Measurements from ENCODE around the gene HDGFL2.

Gene HDGFL2

DNA sequence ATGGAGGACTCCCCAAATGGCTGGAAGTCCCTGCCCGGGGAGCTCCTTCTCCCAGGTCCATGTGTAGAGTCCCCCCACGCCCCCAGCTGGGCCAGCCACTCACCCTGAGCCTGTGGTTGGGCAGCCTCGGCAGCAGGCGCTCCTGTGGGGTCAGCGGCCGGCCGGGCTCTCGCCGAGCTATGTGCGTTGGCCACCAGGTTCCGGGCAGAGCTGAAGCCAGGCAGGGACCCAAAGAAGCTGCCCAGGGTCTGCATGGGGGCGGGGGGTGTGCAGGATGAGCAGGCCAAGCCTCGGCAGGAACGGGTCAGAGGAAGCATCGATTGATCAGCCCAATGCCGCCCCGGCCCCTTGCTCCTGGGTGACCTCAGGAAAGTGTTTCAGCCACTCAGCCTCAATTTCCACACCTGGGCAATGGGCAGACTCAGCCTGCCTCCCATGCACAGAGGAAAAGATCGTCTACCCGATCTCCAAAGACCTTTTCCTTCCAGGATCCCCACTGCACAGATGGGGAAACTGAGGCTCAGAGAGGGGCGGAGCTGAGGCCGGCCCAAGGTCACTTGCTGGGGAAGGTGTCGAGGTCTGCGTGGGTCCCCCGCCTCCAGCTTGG, 45.5 kb downstream of the HDGFL2 start:
- H3K14ac ChIP-seq (ENCODE audit: low read length), result peak overlapping the region; percentile 71
- H3K27me3 ChIP-seq (ENCODE audit: control insufficient read depth in 3 of 3, insufficient read depth in 3 of 3, low read depth in 1 of 3, low read length in 3 of 3), result peaks cover 0 to 2% (median 0%) of the 10 kb centered on the region in 3 experiments
- peak overlapping the region; percentile 43 for H4K91ac ChIP-seq (ENCODE audit: low read depth, low read length, poor library complexity)
- peak overlapping the region; percentile 17 for H4K8ac ChIP-seq (ENCODE audit: low read depth, low read length)
- H3K36me3 ChIP-seq (replicated peaks in 1 of 2; ENCODE audit: control insufficient read depth in 2 of 2, insufficient read depth in 2 of 2, low read length in 2 of 2), result no peaks in the 10 kb centered on the region
- H3K4me1 ChIP-seq (ENCODE audit: control insufficient read depth in 2 of 2, insufficient read depth in 1 of 2, low read depth in 1 of 2, low read length in 2 of 2), result peaks cover 0 to 4% of the 10 kb centered on the region in 2 donors
- no peak overlapping the region for H2BK12ac ChIP-seq (ENCODE audit: low read length)
- no peak overlapping the region for H3K27ac ChIP-seq (replicated peaks; ENCODE audit: low read length)
- DNase-seq (ENCODE audit: low spot score), result no peak
- H3K23ac ChIP-seq (ENCODE audit: low read depth, low read length, poor library complexity), result no peak overlapping the region
- H2AK5ac ChIP-seq (ENCODE audit: low read depth, low read length), result peak overlapping the region; percentile 94
- no peaks in the 10 kb centered on the region for H3K79me1 ChIP-seq (ENCODE audit: low read depth, low read length)
- WGBS, 2 donors (ENCODE audit: extremely low coverage in 2 of 2, insufficient read length in 2 of 2, insufficient replicate concordance in 1 of 2), result no CpG with 5 or more reads among the region's 24 CpGs
- H3K18ac ChIP-seq (ENCODE audit: low read length), result peak overlapping the region; percentile 76
- peak overlapping the region; percentile 91 for H2BK5ac ChIP-seq (ENCODE audit: low read length)
- H2AFZ ChIP-seq (ENCODE audit: low read length), result no peak overlapping the region
- H3K4me3 ChIP-seq (ENCODE audit: low read length in 2 of 2), result no peak overlapping the region
- H3K9me3 ChIP-seq (replicated peaks in 1 of 2; ENCODE audit: control insufficient read depth in 2 of 2, insufficient read depth in 1 of 2, low read depth in 1 of 2, low read length in 2 of 2), result no peaks in the 10 kb centered on the region
- no peak overlapping the region for H3K4ac ChIP-seq (ENCODE audit: low read length)
- H2BK15ac ChIP-seq (ENCODE audit: low read length), result peak overlapping the region; percentile 67
- H2BK120ac ChIP-seq (ENCODE audit: low read depth, low read length), result peak overlapping the region; percentile 61
- H3K9ac ChIP-seq (ENCODE audit: low read depth, low read length, poor library complexity), result no peak overlapping the region
- H3K4me2 ChIP-seq (ENCODE audit: insufficient read depth, low read length, poor library complexity, severe bottlenecking), result peak overlapping the region; percentile 11

DNA sequence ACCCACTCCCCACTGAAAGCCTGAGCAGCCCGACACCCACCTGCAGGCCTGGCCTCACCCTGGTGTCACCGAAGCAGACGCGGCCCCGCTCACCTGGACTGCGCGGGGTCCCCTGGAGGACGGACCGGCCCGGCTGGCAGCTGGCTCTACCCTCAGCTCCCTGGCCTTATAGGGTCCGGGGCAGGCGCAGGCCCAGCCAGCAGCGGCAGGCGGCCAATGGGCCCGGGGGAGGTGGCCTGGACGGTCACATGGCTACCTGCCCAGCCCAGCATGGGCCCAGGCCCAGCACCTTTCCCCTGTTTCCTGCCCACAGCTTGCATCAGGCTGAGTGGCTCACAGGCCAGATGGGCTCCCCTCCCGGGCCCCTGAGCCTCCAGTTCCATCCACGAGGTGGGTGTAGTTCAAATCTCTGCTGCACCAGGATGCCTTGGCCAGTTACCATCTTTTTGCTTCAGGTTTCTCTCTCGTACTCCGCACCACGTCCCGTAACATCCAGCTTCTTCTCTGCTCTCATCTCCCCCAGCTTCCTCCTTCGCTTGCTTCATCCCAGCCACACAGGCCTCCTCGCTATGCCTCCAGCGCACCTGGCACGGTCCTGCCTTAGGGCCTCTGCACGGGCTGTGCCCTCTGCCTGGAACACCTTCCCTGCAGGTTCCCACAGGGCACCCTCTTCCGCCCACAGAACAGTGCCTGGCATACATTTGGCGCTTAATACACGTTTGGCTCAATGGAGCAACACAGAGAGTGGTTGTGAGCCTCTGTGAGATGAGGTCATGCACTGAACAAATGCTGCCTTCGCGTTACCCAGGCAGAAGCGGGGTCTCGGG, 46.5 kb downstream of the HDGFL2 start, which contains the start of gene PLIN4:
PLIN4 (minus strand) TSS at position 142 of the 827 bp plus-strand sequence. CDS start 214 bp downstream, outside the sequence.
- WGBS, 2 donors (ENCODE audit: extremely low coverage in 2 of 2, insufficient read length in 2 of 2, insufficient replicate concordance in 1 of 2), result no CpG with 5 or more reads among the region's 34 CpGs
- Histone ChIP-seq H3K27ac (replicated peaks; ENCODE audit: low read length) (no peak within 1 kb of the TSS), H3K18ac (ENCODE audit: low read length) (peak within 1 kb of the TSS; percentile 76), H4K8ac (ENCODE audit: low read depth, low read length) (peak within 1 kb of the TSS; percentile 17), H2AK5ac (ENCODE audit: low read depth, low read length) (peak within 1 kb of the TSS; percentile 94), H2AFZ (ENCODE audit: low read length) (peak within 1 kb of the TSS; percentile 28), H3K36me3 (replicated peaks in 1 of 2; ENCODE audit: control insufficient read depth in 2 of 2, insufficient read depth in 2 of 2, low read length in 2 of 2) (no peaks in the 10 kb centered on the region), H3K4me1 (ENCODE audit: control insufficient read depth in 2 of 2, insufficient read depth in 1 of 2, low read depth in 1 of 2, low read length in 2 of 2) (peaks cover 0 to 4% of the 10 kb centered on the region in 2 donors), H3K27me3 (ENCODE audit: control insufficient read depth in 3 of 3, insufficient read depth in 3 of 3, low read depth in 1 of 3, low read length in 3 of 3) (peaks cover 0 to 2% (median 0%) of the 10 kb centered on the region in 3 experiments), H2BK12ac (ENCODE audit: low read length) (peak within 1 kb of the TSS; percentile 26), H4K91ac (ENCODE audit: low read depth, low read length, poor library complexity) (peak within 1 kb of the TSS; percentile 43), H3K9ac (ENCODE audit: low read depth, low read length, poor library complexity) (no peak within 1 kb of the TSS), H2BK120ac (ENCODE audit: low read depth, low read length) (peak within 1 kb of the TSS; percentile 61), H2BK5ac (ENCODE audit: low read length) (peak within 1 kb of the TSS; percentile 91), H2BK15ac (ENCODE audit: low read length) (peak within 1 kb of the TSS; percentile 67), H3K23ac (ENCODE audit: low read depth, low read length, poor library complexity) (no peak within 1 kb of the TSS), H3K79me1 (ENCODE audit: low read depth, low read length) (no peaks in the 10 kb centered on the region), H3K9me3 (replicated peaks in 1 of 2; ENCODE audit: control insufficient read depth in 2 of 2, insufficient read depth in 1 of 2, low read depth in 1 of 2, low read length in 2 of 2) (no peaks in the 10 kb centered on the region), H3K4me2 (ENCODE audit: insufficient read depth, low read length, poor library complexity, severe bottlenecking) (peak within 1 kb of the TSS; percentile 11), H3K4ac (ENCODE audit: low read length) (no peak within 1 kb of the TSS), H3K14ac (ENCODE audit: low read length) (peak within 1 kb of the TSS; percentile 71), H3K4me3 (ENCODE audit: low read length in 2 of 2) (peak within 1 kb of the TSS in 1 of 2 donors; percentile 31)
- DNase-seq (ENCODE audit: low spot score), result no peak

DNA sequence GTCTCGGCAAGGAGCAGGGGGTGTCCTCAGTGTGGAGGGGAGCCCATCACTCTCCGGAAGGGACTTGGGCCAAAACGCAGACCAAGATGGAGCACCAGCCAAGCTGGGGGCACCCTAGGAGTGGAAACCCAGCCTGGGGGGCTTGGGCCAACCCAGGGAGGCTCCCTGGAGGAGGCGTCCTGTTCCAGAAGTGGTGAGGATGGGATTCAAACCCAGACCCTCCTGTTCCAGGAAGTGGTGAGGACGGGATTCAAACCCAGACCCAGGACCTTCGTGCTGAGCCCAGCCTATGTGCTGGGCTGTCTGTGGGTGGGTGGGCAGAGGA, 47.0 kb downstream of the HDGFL2 start:
- H4K8ac ChIP-seq (ENCODE audit: low read depth, low read length), result no peak overlapping the region
- no peak overlapping the region for H3K4me2 ChIP-seq (ENCODE audit: insufficient read depth, low read length, poor library complexity, severe bottlenecking)
- no peaks in the 10 kb centered on the region for H3K36me3 ChIP-seq (replicated peaks in 1 of 2; ENCODE audit: control insufficient read depth in 2 of 2, insufficient read depth in 2 of 2, low read length in 2 of 2)
- no peak overlapping the region for H3K4ac ChIP-seq (ENCODE audit: low read length)
- no peak overlapping the region for H3K18ac ChIP-seq (ENCODE audit: low read length)
- no CpG with 5 or more reads among the region's 6 CpGs for WGBS, 2 donors (ENCODE audit: extremely low coverage in 2 of 2, insufficient read length in 2 of 2, insufficient replicate concordance in 1 of 2)
- H2BK15ac ChIP-seq (ENCODE audit: low read length), result no peak overlapping the region
- H3K4me1 ChIP-seq (ENCODE audit: control insufficient read depth in 2 of 2, insufficient read depth in 1 of 2, low read depth in 1 of 2, low read length in 2 of 2), result peaks cover 0 to 4% of the 10 kb centered on the region in 2 donors
- H3K14ac ChIP-seq (ENCODE audit: low read length), result no peak overlapping the region
- no peak overlapping the region for H3K9ac ChIP-seq (ENCODE audit: low read depth, low read length, poor library complexity)
- H2BK120ac ChIP-seq (ENCODE audit: low read depth, low read length), result no peak overlapping the region
- H3K23ac ChIP-seq (ENCODE audit: low read depth, low read length, poor library complexity), result no peak overlapping the region
- H3K27ac ChIP-seq (replicated peaks; ENCODE audit: low read length), result no peak overlapping the region
- H4K91ac ChIP-seq (ENCODE audit: low read depth, low read length, poor library complexity), result no peak overlapping the region
- no peak for DNase-seq (ENCODE audit: low spot score)
- H2BK5ac ChIP-seq (ENCODE audit: low read length), result no peak overlapping the region
- H3K27me3 ChIP-seq (ENCODE audit: control insufficient read depth in 3 of 3, insufficient read depth in 3 of 3, low read depth in 1 of 3, low read length in 3 of 3), result peaks cover 0 to 2% (median 0%) of the 10 kb centered on the region in 3 experiments
- H3K4me3 ChIP-seq (ENCODE audit: low read length in 2 of 2), result no peak overlapping the region
- H2AK5ac ChIP-seq (ENCODE audit: low read depth, low read length), result peak overlapping the region; percentile 10
- H2AFZ ChIP-seq (ENCODE audit: low read length), result no peak overlapping the region
- H2BK12ac ChIP-seq (ENCODE audit: low read length), result no peak overlapping the region
- no peaks in the 10 kb centered on the region for H3K79me1 ChIP-seq (ENCODE audit: low read depth, low read length)
- no peaks in the 10 kb centered on the region for H3K9me3 ChIP-seq (replicated peaks in 1 of 2; ENCODE audit: control insufficient read depth in 2 of 2, insufficient read depth in 1 of 2, low read depth in 1 of 2, low read length in 2 of 2)
